Right lobe of liver (tissue), 4 donors: ENCODE data around the gene BFSP1.

Experiments used
- CTCF ChIP-seq, 4 donors: fragments of 200-600 bp in 3 of 4; fragments of 450-650 bp in 1 of 4; IDR thresholded peaks; one replicate each; pipeline versions ENCODE4 v1.5.1 to v1.8.0; 2016 to 2022; ENCODE audit warnings: antibody characterized with exemption in 4 of 4, mild to moderate bottlenecking in 2 of 4
- POLR2A ChIP-seq: fragments of 450-650 bp; IDR thresholded peaks from one replicate; pipeline ENCODE4 v1.6.1; 2017; ENCODE audit warnings: antibody characterized with exemption, mild to moderate bottlenecking
- donor health status: DM: no; HTN: no; CAD: no.
- donor health status: DM: no; HTN: no; CAD: no.
- donor health status: DM: no; HTN: yes; CAD: no.

- no peak for TF ChIP-seq POLR2A
- TF ChIP-seq CTCF (IDR thresholded peaks at IDR 0.05): no peak
These were observed 85.6 kb downstream of the BFSP1 start for GRCh38 chr20:17445543-17445942.
